ENCODE data around the gene WNT4. TPM values are rescaled to one million over a fixed set of nuclear protein-coding genes. Genes with fewer than 3 reads are reported as not detected.
"Not testable (repeated sequence)": the region's sequence is repeated elsewhere in the genome, so short reads cannot be mapped to it uniquely, and the experiment has no call there.

The WNT4 gene
- total RNA-seq, 1 donor from 2014 or later: not detected

GRCh38 chr1:22104094-22104493 is 38.8 kb downstream of the WNT4 start:
- no peak for DNase-seq
- no peaks in the 10 kb centered on the region for H3K9me3 Mint-ChIP-seq
- H3K27me3 Mint-ChIP-seq: no peaks in the 10 kb centered on the region
- peak overlapping the region; percentile 27 for H3K4me3 Mint-ChIP-seq
- intact Hi-C loops (cut with micrococcal nuclease): loop anchor here (2.0 kb wide), 1 partner anchor 15 kb away; no protein-coding TSS in a partner anchor
- peaks cover 62% of the 10 kb centered on the region for H3K36me3 Mint-ChIP-seq (ENCODE audit: low read depth)
- H3K27ac Mint-ChIP-seq: peak overlapping the region; percentile 87
- H3K4me1 Mint-ChIP-seq: peaks cover 63% of the 10 kb centered on the region

DNA sequence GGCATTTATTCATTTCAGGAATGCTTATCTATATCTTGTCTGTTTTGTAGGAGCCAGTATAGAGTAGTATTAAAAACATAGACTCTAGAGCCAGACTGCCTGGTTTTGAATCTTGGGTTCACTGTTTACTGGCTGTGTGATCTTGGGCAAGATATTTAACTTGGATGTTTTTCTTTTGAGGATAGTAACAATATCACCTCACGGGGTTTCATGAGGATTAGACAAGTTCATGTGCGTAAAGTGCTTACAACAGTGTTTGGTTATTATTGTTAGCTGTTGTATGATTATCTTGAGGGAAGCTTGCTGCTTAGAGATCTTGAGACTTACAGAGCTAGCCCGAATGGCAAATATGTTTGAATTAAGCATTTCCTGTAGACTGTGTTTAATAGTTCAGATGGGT is 40.2 kb downstream of the WNT4 start:
- Mint-ChIP-seq H3K4me1 (peaks cover 61% of the 10 kb centered on the region), H3K36me3 (ENCODE audit: low read depth) (peaks cover 58% of the 10 kb centered on the region), H3K27me3 (no peaks in the 10 kb centered on the region), H3K27ac (peak overlapping the region; percentile 87), H3K4me3 (no peak overlapping the region), H3K9me3 (no peaks in the 10 kb centered on the region)
- intact Hi-C loops (cut with micrococcal nuclease): no loop called here
- DNase-seq: no peak

DNA sequence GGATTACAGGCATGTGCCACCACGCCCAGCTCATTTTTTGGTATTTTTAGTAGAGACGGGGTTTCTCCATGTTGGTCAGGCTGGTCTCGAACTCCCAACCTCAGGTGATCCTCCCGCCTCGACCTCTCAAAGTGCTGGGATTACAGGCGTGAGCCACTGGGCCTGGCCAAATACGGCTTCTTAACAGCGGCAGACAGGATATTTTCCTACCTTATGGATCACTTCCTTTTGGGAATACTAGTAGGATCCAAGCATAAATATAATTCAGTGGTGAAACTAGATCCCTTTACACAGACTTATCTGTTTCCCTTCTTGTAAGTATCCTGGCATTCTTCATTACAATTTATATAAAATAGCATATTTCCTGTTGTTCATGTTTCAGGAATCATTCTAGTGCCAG is 40.9 kb downstream of the WNT4 start:
- no peaks in the 10 kb centered on the region for H3K9me3 Mint-ChIP-seq
- H3K27me3 Mint-ChIP-seq: no peaks in the 10 kb centered on the region
- intact Hi-C loops (cut with micrococcal nuclease): no loop called here
- no peak for DNase-seq
- no peak overlapping the region for H3K4me3 Mint-ChIP-seq
- no peak overlapping the region for H3K27ac Mint-ChIP-seq
- H3K4me1 Mint-ChIP-seq: peaks cover 61% of the 10 kb centered on the region
- peaks cover 61% of the 10 kb centered on the region for H3K36me3 Mint-ChIP-seq (ENCODE audit: low read depth)

DNA sequence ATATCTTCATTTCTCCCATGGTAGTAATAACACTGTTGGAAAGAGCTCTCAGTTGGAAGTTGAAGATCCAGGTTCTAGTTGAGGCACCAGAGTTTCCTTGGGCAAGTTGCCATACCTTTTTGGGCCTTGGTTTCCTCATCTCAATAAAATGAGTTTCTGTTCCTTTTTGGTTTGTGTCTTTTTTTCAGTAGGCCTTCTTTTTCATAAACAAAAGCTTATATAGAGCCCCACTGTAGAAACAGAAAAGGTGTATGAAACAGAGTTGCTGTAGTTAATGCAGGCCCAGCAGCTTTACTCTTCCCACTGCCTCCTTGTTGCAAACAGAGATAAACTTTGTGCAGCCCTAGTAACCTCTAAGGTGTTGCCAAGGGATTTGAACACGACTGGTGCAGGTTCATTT is 41.7 kb downstream of the WNT4 start:
- no peak for DNase-seq
- Mint-ChIP-seq H3K9me3 (no peaks in the 10 kb centered on the region), H3K36me3 (ENCODE audit: low read depth) (peaks cover 66% of the 10 kb centered on the region), H3K4me3 (no peak overlapping the region), H3K4me1 (peaks cover 57% of the 10 kb centered on the region), H3K27ac (no peak overlapping the region), H3K27me3 (no peaks in the 10 kb centered on the region)
- intact Hi-C loops (cut with micrococcal nuclease): no loop called here

- intact Hi-C loops (cut with micrococcal nuclease): no loop called here
- no peaks in the 10 kb centered on the region for H3K27me3 Mint-ChIP-seq
- DNase-seq: no peak
- peaks cover 50% of the 10 kb centered on the region for H3K4me1 Mint-ChIP-seq
- no peaks in the 10 kb centered on the region for H3K9me3 Mint-ChIP-seq
- no peak overlapping the region for H3K27ac Mint-ChIP-seq
- H3K4me3 Mint-ChIP-seq: no peak overlapping the region
- H3K36me3 Mint-ChIP-seq (ENCODE audit: low read depth): peaks cover 65% of the 10 kb centered on the region
Observed at GRCh38 chr1:22100168-22100567, 42.7 kb downstream of the WNT4 start.

DNA sequence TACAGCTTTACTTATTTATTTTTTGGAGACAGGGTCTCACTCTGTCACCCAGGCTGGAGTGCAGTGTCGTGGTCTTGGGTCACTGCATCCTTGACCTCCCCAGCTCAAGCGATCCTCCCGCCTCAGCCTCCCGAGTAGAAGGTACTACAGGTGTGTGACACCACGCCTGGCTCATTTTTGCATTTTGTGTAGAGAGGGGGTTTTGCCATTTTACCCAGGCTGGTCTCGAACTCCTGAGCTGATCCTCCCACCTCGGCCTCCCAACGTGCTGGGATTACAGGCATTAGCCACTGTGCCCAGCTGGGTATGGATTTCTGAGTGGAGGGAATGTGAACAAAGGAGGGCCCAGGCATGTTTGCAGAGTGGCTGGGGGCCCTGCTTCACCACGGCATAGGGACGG is 44.1 kb downstream of the WNT4 start:
- intact Hi-C loops (cut with micrococcal nuclease): no loop called here
- no peaks in the 10 kb centered on the region for H3K9me3 Mint-ChIP-seq
- H3K36me3 Mint-ChIP-seq (ENCODE audit: low read depth): peaks cover 62% of the 10 kb centered on the region
- no peak overlapping the region for H3K27ac Mint-ChIP-seq
- peaks cover 44% of the 10 kb centered on the region for H3K4me1 Mint-ChIP-seq
- no peaks in the 10 kb centered on the region for H3K27me3 Mint-ChIP-seq
- DNase-seq: no peak
- no peak overlapping the region for H3K4me3 Mint-ChIP-seq

GRCh38 chr1:22096463-22096862 is 46.4 kb downstream of the WNT4 start:
- intact Hi-C loops (cut with micrococcal nuclease): no loop called here
- Mint-ChIP-seq H3K4me3 (no peak overlapping the region), H3K27ac (no peak overlapping the region), H3K9me3 (no peaks in the 10 kb centered on the region), H3K36me3 (ENCODE audit: low read depth) (peaks cover 64% of the 10 kb centered on the region), H3K27me3 (no peaks in the 10 kb centered on the region), H3K4me1 (peaks cover 41% of the 10 kb centered on the region)
- no peak for DNase-seq

DNA sequence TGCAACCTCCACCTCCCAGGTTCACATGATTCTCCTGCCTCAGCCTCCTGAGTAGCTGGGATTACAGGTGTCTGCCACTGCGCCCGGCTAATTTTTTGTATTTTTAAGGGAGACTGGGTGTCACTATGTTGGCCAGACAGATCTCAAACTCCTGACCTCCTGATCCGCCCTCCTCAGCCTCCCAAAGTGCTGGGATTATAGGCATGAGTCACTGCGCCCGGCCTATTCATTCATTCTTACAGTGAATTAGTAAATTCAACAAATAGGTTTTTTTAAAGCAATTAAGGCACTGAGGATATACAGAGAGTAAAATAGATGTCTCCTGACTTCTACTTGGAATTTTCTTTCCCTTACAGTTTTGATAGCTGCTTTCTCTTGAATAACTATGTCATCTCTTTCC is 46.9 kb downstream of the WNT4 start:
- Mint-ChIP-seq H3K36me3 (ENCODE audit: low read depth) (peaks cover 64% of the 10 kb centered on the region), H3K9me3 (no peaks in the 10 kb centered on the region), H3K27ac (no peak overlapping the region), H3K4me1 (peaks cover 40% of the 10 kb centered on the region), H3K27me3 (no peaks in the 10 kb centered on the region), H3K4me3 (no peak overlapping the region)
- no peak for DNase-seq
- intact Hi-C loops (cut with micrococcal nuclease): no loop called here

DNA sequence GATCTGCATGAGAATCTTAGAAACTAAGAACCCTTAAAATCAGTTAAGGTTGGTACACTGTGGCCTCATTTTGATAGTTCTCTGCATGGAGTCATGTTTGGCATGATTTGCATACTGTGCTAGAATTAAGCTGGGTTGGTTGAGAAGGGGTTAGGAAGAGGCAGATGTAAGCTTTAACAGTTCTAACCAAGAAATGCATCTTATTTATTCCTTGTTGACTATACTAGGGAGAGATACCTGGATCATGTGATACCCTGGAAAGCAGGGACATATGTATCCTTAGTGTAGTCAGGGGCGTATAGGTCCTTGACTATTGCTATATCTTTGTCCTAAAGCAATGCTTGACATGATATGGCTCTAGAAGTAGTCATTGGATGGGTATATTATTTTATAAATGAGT is 49.4 kb downstream of the WNT4 start:
- H3K4me1 Mint-ChIP-seq: peaks cover 51% of the 10 kb centered on the region
- DNase-seq: no peak

GRCh38 chr1:22092026-22092768 is 50.7 kb downstream of the WNT4 start:
- Mint-ChIP-seq H3K4me1 (peaks cover 58% of the 10 kb centered on the region), H3K36me3 (ENCODE audit: low read depth) (peaks cover 64% of the 10 kb centered on the region), H3K27ac (peak overlapping the region; percentile 53), H3K4me3 (peak overlapping the region; percentile 12)
- intact Hi-C loops (cut with micrococcal nuclease): loop anchor here (2.0 kb wide), 2 partner anchors 39 to 67 kb away; partner anchors contain the start of gene CDC42
- peak; percentile 78 for DNase-seq
- H3K9me3 Mint-ChIP-seq, H3K27me3 Mint-ChIP-seq: not testable (repeated sequence)

More for the DNA sequence above, 49.4 kb downstream of the WNT4 start:
- Mint-ChIP-seq H3K36me3 (ENCODE audit: low read depth) (peaks cover 62% of the 10 kb centered on the region), H3K4me3 (no peak overlapping the region), H3K27me3 (no peaks in the 10 kb centered on the region), H3K9me3 (no peaks in the 10 kb centered on the region), H3K27ac (peak overlapping the region; percentile 67)
- intact Hi-C loops (cut with micrococcal nuclease): loop anchor here (1.0 to 2.0 kb wide), 3 partner anchors 12 to 69 kb away; partner anchors contain the start of gene CDC42

- no peaks in the 10 kb centered on the region for H3K27me3 Mint-ChIP-seq
- H3K36me3 Mint-ChIP-seq (ENCODE audit: low read depth): peaks cover 61% of the 10 kb centered on the region
- no peaks in the 10 kb centered on the region for H3K9me3 Mint-ChIP-seq
- H3K4me1 Mint-ChIP-seq: peaks cover 68% of the 10 kb centered on the region
- DNase-seq: no peak
- intact Hi-C loops (cut with micrococcal nuclease): no loop called here
- peak overlapping the region; percentile 20 for H3K4me3 Mint-ChIP-seq
- H3K27ac Mint-ChIP-seq: peak overlapping the region; percentile 58
Observed at GRCh38 chr1:22090867-22091266, 52.0 kb downstream of the WNT4 start.

- intact Hi-C loops (cut with micrococcal nuclease): loop anchor here (2.0 kb wide), 2 partner anchors 15 kb away; no protein-coding TSS in a partner anchor
- peak overlapping the region; percentile 87 for H3K27ac Mint-ChIP-seq
Observed at GRCh38 chr1:22089787-22090186, 53.1 kb downstream of the WNT4 start.

DNA sequence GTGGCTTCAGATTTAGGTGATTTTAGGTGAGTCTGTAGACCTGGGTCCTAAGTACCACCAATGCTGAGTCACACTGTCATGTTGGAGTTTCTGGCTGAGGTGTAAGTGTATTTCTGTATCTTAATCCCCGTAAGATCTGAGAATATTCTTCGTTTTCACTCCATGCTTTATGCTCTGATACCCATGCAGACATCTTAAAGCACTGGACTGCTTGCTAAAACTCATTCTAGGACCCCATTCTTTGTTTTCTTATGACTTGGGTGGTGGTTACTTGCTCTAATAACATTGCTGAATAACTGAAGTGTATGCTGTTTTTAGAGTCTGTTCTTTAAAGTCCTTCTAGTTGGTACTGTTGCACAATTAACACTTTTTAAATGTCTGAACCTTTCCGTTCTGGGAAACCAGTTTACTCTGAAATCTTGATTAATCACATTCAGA is 53.7 kb downstream of the WNT4 start:
- H3K9me3 Mint-ChIP-seq: no peaks in the 10 kb centered on the region
- H3K27me3 Mint-ChIP-seq: no peaks in the 10 kb centered on the region
- DNase-seq: no peak
- peaks cover 60% of the 10 kb centered on the region for H3K36me3 Mint-ChIP-seq (ENCODE audit: low read depth)
- peak overlapping the region; percentile 82 for H3K4me3 Mint-ChIP-seq
- intact Hi-C loops (cut with micrococcal nuclease): loop anchor here (2.0 kb wide), 2 partner anchors 14 to 16 kb away; no protein-coding TSS in a partner anchor
- H3K27ac Mint-ChIP-seq: peak overlapping the region; percentile 87
- H3K4me1 Mint-ChIP-seq: peaks cover 70% of the 10 kb centered on the region

More at GRCh38 chr1:22089787-22090186, 53.1 kb downstream of the WNT4 start:
- Mint-ChIP-seq H3K27me3 (no peaks in the 10 kb centered on the region), H3K9me3 (no peaks in the 10 kb centered on the region), H3K36me3 (ENCODE audit: low read depth) (peaks cover 58% of the 10 kb centered on the region), H3K4me1 (peaks cover 70% of the 10 kb centered on the region), H3K4me3 (peak overlapping the region; percentile 82)
- peak; percentile 76 for DNase-seq

DNA sequence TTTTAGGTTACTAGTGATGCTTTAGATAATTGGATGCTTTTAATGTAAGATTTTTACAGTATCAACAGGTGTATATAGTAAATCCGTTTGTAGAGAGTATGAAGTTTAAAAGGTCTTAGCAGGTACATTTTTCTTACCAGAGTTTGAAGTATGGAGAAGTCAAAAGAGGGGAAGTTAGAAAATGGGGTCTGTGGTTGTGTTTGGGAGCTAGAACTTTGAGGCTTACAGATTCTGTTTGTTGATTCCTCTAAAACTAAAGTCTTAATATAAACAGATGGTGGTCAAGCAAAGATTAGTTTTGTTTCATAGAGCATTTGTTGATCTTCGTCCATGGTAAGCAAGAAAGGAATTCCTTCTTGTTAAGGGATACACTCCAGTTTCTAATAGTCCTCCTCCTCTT is 54.6 kb downstream of the WNT4 start:
- intact Hi-C loops (cut with micrococcal nuclease): loop anchor here (2.0 kb wide), 2 partner anchors 14 to 16 kb away; no protein-coding TSS in a partner anchor
- Mint-ChIP-seq H3K27me3 (no peaks in the 10 kb centered on the region), H3K9me3 (no peaks in the 10 kb centered on the region), H3K4me1 (peaks cover 67% of the 10 kb centered on the region), H3K27ac (peak overlapping the region; percentile 87), H3K4me3 (peak overlapping the region; percentile 82), H3K36me3 (ENCODE audit: low read depth) (peaks cover 57% of the 10 kb centered on the region)
- DNase-seq: no peak

All from activated CD4-positive, alpha-beta T cell treated with anti-CD3 and anti-CD28 coated beads, Interleukin-2, amount 10 ng/mL, durations not matched to agents 24 days and 14 days (primary cell).